NCI-H446 treated with DMSO at 0.1 percent for 48 hours (cell line): ENCODE measurements around the gene MYH9.
"Not testable (repeated sequence)": the region's sequence is repeated elsewhere in the genome, so short reads cannot be mapped to it uniquely, and the experiment has no call there.

Experiments used
- DNase-seq: peaks from one replicate; lab custom pipeline; 2025; lab: John Stamatoyannopoulos, UW

Gene MYH9

DNA sequence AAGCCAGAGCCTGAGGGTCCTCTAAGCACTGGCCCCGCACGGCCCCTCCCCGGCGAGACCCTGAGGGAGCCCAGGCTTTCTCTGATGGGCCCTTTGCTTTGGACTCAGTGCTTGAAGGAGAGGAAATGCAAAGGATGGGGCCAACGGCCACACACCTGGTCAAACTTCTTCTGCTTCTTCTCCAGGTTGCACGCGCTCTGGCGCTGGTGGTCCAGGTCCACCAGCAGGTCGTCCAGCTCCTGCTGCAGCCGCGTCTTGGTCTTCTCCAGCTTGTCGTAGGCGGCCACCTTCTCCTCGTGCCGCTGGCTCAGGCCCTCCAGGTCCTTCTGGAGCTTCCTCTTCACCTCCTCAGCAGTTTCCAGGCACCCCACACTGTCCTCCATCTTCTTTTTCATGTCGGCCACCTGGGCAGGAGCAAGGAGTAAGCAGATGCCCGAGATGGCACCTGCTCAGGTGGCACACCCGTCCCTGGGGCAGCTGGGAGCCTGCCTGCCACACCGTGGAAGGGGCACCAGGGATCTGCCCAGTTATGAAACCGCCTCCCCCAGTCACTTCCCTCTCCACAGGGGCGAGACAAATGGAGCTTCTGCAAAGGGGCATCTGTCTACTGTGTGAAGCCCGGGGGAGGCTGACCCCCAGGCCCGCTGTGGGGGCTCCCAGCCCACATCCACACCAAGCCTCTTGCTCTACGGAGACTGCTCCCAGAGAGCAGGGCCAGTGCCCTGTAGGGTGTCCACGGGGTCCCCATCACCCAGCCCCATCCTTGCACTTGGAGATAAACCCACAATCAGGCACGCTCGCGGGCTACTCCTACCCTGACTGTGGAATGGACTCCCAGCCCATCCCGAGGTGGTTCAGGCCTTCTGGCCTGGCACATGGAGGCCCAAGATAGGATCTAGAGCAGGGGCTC is 95.7 kb downstream of the MYH9 start:
- DNase-seq: no peak

GRCh38 chr22:36290391-36291075 is 97.2 kb downstream of the MYH9 start:
- not testable (repeated sequence) for DNase-seq

- DNase-seq: not testable (repeated sequence)
Observed at GRCh38 chr22:36289948-36290371, 97.8 kb downstream of the MYH9 start.

- no peak for DNase-seq
Observed at GRCh38 chr22:36289406-36289870, 98.3 kb downstream of the MYH9 start.

DNA sequence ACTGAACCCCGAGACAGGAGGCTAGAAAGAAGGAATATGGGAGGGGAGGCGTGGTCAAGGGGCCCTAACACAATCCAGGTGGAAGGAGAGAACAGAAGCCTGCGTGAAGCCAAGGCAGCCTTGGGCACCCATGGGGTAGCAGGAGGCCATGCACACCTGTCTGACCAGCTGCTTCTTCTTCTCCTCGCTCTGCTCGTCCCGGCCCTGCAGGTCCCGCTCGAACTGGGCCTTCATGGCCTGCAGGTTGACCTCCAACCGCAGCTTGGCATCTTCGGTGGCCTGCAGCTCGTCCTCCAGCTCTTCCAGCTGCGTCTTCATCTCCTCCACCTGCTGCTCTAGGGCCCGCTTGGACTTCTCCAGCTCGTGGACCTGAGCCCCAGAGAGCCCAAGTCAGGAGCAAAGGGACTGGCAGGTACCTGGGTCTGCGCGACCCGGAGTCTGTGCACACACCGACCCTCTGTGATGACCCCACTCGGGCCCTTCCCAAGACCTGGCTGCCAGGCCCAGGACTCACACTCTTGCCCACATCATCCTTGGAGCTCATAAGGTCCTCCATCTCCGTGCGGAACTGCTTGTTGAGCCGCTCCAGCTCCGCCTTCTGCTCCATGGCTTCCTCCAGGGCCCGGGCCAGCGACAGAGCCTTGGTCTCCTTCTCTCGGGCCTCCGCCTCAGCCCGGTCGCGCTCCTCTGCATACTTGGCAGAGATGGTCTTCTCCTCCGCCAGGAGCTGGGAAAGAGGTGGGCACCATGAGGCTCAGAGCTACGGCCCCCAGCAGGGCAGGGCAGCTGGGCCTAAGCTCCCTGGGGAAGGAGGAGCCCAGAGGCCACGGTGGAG is 99.0 kb downstream of the MYH9 start:
- no peak for DNase-seq

DNA sequence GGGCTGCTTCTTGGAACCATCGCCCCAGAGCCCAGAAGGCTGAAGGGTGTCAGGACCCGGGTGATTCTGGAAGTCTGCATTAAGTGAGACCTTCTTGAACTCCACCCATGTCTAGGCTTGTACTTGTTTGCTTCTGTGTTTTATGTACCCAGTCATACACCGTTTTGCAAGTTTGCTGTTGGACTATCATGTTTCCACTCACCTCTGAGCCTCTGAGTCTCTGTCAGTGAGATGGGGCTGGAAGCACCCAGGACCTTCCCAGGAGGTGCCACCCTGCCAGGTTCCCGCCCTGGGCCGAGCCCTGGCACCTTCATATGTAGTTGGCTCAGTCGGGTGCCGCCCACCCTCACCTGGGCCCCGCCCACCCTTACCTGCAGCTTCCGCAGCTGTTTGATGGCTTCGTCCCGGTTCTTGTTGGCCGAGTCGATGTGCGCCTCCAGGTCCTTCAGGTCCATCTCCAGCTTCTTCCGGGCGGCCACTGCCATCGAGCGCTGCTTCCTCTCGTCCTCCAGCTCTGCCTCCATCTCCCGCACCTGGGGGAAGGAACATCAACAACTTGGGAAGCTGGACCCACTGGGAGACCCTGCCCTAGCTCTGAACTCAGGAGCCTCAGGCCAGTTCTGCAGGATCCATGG is 99.8 kb downstream of the MYH9 start:
- no peak for DNase-seq

DNA sequence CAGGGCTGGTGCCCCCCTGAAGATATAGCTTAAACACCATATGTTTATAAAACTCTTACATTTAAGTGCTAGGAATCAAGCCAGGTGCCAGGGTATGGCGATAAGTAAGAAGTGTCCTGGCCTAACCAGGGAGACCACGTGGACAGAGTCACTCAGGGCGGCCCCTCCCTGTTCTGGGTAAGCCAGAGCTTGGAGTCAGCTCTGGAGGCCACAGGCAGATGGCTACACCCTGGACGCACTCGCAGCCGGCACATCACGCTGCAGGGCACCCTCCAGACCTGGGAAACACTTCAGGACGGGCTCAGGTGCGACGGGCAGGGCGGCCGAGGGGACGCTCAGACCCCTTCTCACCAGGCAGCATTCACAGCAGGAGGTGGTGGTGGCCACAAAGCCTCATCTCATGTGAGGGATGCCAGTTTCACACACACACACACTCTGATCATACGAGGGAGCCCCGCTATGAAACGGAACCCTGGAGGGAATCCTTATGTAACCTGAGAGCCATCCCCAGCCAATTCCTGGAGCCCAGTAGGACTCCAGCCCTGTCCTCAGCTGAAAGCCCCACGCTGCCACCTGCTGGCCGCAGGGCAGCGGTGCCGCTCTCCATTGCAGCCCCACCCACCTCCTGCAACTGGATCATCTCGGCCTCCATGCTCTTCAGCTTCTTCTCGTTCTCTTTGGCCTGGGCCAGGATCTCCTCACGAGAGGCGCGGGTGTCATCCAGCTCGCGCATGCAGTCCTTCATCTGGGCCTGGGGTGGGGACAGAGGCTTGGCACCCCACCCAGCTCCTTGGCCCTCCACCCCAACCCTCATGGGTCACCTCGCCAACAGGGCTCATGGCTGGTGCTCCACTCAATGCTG is 101.4 kb downstream of the MYH9 start:
- peak; percentile 17 for DNase-seq

- DNase-seq: no peak
Observed at GRCh38 chr22:36285545-36285944, 102.2 kb downstream of the MYH9 start.

DNA sequence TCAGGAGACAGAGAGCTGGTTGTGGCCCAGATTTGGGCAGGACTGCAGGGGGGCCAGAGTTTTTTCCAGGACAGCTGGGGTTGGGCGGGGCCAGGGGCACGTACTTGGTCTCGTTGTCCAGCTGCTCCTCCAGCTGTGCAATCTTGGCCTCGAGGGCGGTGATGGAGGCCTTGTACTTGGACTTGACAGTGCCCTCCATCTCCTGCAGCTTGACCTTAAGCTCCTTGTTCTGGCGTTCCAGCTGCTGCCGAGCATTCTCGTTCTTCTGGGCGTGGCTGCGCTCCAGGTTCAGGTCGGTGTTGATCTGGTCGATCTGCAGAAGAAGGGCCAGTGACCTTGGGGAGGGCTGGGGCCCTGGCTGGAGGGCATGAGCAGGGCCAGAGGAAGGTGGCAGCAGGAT is 102.8 kb downstream of the MYH9 start:
- DNase-seq: no peak

- DNase-seq: no peak
Observed at GRCh38 chr22:36284171-36284571, 103.6 kb downstream of the MYH9 start.

GRCh38 chr22:36282328-36282831 is 105.4 kb downstream of the MYH9 start:
- DNase-seq: no peak

DNA sequence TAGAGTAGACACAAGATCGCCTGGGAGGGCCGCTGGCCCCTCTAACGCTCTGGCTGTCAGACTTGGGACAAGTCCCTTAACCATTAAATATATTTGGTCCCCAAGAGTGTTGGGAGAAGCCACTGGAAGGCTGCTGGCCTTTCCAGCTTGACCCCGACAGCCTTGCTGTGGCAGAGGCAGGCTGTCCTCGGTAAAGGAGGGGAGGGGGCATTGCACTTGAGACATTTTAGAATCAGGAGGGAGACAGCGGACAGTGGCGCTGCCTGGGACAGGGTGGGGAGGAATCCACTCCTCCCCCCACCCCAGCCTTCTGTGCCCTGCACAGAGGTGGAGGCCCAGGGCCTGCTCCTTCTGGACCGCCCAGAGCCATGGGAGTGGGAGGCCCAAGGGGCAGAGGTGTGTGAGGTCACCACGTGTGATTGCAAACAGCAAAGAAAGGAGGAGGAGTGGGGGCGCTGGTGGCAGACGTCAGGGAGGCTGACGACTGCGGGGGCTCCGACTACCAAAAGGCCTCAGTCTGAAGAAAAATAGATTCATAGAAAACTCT is 105.9 kb downstream of the MYH9 start:
- no peak for DNase-seq

- DNase-seq: no peak
Observed at GRCh38 chr22:36280379-36280778, 107.4 kb downstream of the MYH9 start.

- no peak for DNase-seq
Observed at GRCh38 chr22:36279219-36279666, 108.5 kb downstream of the MYH9 start.

GRCh38 chr22:36277482-36278291 is 110.1 kb downstream of the MYH9 start:
- DNase-seq: no peak

DNA sequence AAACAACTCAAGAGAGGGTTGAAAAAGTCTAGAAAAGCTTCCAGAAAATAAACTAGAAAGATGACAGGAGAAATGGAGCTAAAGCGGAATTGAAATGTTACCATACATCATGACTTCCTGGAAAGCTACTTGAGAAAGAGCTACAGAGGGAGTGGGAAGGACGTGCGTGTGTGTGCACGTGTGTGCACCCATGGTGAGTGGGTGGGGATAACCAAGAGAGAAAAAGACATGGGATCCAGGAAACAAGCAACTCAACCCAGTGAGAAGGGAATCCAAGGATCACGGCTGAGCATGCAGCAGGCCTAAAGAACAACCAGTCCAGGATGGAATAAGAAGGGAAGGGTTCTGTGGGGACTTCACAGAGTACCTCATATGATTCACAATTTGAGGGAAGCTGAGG is 113.2 kb downstream of the MYH9 start:
- no peak for DNase-seq

DNA sequence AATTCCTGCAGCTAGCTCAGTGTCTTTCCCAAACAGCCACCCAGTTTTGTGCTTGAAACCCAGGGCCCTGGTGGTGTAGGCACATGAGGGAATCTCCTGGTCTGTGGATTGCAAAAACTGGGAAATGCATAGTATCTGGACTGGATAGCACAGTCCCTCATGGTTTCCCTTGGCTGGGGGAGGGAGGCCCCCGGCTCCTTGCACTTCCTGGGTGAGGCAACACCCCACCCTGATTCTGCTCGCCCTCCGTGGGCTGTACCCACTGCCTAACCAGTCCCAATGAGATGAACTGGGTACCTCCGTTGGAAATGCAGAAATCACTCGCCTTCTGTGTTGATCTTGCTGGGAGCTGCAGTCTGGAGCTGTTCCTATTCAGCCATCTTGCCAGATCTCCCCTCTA is 115.8 kb downstream of the MYH9 start:
- DNase-seq: not testable (repeated sequence)

DNA sequence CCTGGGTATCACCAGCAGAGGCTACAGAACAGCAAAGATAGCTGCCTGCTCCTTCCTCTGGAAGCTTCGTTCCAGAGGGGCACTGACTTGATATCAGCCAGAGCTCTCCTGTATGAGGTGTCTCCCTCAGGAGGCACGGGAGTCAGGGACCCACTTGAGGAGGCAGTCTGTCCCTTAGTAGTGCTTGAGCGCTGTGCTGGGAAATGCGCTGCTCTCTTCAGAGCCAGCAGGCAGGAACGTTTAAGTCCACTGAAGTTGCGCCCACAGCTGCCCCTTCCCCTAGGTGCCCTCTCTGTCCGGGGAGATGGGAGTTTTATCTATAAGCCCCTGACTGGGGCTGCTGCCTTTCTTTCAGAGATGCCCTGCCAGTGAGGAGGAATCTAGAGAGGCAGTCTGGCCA is 116.5 kb downstream of the MYH9 start:
- not testable (repeated sequence) for DNase-seq

DNA sequence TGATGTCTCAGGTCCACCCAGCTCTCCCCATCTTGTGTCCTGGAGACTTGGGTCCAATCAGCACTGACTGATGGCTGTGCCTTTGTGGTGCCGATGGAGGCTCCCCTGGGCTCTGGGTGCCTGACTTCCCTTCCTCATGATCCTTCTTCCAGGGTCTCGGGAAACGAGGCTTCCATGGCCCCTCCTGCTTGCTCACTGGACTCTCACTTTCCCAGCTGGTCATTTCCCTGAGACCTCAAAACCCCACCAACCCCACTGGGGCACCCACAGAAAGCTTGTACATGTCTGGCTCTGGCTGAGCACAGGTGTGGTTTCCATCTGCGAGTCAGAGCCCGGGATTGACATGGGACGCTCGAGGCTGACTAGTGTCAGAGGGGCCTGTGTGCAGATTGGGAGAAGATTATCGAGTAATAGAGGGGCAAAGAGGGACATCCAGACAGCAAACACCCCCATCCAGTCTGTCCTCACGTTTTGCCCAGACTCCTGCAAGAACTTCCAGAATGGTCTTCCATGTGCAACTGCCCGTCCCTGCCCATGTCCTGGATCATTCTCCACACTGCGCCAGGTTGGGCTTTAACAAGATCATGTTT is 119.8 kb downstream of the MYH9 start:
- no peak for DNase-seq
